PC-9 (cell line): Measurements from ENCODE around the gene ELMO3.

ENCODE experiments used
- EZH2 ChIP-seq: fragments of 200-600 bp; sonication (generic); IDR thresholded peaks from 2 replicates; pipeline ENCODE4 v1.8.0; 2017; ENCODE audit warnings: antibody characterized with exemption, low read depth
- TF ChIP-seq, protein P1 (sequence below): fragments of 200-600 bp; sonication (generic); conservative IDR thresholded peaks from 2 replicates; pipeline ENCODE4 v1.6.1; 2017; ENCODE audit warnings: mixed run types, antibody characterized with exemption, mild to moderate bottlenecking, moderate library complexity

DNA sequence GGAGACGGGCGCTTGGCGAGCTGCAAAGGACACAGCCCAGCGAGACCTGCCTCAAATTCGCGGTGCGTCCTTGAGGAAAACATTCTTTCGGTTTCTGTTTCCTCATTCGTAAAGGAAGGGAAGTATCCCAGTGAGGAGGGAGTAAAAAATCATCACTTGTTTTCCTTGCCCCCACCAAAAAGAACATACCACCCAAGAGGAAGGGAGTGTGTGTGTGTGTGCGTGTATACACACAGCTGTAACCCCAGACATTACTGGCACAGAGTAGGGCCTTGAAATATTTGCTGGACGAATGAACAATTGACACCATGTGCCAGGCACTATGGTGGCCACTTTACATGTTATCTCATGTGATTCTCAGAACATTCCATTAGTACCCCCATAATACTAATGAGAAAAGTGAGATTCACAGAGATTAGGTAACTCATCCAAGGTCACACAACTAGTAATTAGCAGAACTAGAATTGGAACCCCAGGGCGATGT is 13.2 kb upstream of the ELMO3 start:
- TF ChIP-seq, protein P1, sequence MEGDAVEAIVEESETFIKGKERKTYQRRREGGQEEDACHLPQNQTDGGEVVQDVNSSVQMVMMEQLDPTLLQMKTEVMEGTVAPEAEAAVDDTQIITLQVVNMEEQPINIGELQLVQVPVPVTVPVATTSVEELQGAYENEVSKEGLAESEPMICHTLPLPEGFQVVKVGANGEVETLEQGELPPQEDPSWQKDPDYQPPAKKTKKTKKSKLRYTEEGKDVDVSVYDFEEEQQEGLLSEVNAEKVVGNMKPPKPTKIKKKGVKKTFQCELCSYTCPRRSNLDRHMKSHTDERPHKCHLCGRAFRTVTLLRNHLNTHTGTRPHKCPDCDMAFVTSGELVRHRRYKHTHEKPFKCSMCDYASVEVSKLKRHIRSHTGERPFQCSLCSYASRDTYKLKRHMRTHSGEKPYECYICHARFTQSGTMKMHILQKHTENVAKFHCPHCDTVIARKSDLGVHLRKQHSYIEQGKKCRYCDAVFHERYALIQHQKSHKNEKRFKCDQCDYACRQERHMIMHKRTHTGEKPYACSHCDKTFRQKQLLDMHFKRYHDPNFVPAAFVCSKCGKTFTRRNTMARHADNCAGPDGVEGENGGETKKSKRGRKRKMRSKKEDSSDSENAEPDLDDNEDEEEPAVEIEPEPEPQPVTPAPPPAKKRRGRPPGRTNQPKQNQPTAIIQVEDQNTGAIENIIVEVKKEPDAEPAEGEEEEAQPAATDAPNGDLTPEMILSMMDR = no peak
- no peak for TF ChIP-seq EZH2
